CD1c-positive myeloid dendritic cell (primary cell): ENCODE results near the gene SLC16A4.
"Not testable (repeated sequence)": the region's sequence is repeated elsewhere in the genome, so short reads cannot be mapped to it uniquely, and the experiment has no call there.

Experiments
- DNase-seq: peaks from one replicate; pipeline ENCODE4 v3.0.0-alpha.2; 2016; ENCODE audit errors: extremely low spot score

Gene SLC16A4

DNA sequence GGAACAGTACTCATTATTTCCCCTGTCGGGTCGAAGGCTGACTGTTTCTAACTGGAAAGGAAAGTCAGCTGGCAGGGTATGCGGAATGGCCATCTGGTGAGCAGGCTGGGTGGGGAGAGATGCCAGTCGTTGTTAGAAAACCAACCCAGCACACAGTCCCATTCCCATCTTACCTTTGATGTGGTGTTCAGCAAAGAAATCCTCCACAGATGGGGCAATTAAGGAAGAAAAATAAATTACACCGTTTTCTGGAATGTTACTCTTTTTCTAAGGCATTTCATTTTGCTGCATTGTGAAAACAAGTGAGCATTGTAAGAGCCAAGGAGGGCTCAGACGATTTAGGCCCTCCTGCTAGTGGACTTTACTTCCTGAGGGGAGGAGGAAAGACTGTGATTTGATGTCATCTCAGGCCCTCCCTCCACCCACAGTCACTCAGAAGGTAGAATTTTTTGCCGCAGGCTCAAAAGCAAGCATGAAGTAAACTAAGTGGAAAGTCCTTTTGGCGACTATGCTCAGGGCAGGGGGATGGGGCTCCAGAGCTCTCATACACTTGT, at the start of gene SLC16A4:
Gene SLC16A4 (minus strand): TSS at position 335 of the 554 bp plus-strand sequence. CDS start 1,703 bp downstream, outside the sequence.
- DNase-seq: no peak

DNA sequence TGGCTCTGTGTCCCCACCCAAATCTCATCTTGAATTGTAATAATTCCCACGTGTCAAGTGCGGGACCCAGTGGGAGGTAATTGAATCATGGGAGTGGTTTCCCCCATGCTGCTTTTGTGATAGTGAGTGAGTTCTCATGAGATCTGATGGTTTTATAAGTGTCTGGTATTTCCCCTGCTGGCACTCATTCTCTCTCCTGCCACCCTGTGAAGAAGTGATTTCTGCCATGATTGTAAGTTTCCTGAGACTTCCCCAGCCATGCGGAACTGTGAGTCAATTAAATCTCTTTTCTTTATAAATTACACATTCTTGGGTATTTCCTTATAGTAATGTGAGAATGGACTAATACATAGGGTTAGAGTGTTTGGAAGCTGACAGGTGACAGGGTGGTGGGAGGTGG, 49.0 kb upstream of the SLC16A4 start:
- not testable (repeated sequence) for DNase-seq

DNA sequence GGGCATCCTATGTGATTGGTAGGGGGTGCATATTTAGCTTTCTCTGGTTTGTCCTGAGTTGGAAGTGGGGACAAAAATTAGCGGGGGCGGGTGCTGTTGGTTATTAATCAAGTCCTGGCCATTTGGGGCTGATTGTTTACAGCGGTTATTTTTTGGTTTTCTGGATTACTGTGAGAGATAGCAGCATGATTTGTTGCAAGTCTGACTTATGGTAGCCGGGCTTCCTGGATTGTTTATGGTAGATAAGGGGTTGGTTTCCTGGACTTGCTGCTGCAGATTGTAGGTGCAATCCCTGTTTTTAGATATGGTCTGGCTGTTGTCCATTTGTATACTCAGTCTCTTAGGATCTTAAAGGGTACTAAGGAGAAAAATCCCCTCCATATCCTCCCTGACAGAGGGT, 48.1 kb upstream of the SLC16A4 start:
- no peak for DNase-seq

DNA sequence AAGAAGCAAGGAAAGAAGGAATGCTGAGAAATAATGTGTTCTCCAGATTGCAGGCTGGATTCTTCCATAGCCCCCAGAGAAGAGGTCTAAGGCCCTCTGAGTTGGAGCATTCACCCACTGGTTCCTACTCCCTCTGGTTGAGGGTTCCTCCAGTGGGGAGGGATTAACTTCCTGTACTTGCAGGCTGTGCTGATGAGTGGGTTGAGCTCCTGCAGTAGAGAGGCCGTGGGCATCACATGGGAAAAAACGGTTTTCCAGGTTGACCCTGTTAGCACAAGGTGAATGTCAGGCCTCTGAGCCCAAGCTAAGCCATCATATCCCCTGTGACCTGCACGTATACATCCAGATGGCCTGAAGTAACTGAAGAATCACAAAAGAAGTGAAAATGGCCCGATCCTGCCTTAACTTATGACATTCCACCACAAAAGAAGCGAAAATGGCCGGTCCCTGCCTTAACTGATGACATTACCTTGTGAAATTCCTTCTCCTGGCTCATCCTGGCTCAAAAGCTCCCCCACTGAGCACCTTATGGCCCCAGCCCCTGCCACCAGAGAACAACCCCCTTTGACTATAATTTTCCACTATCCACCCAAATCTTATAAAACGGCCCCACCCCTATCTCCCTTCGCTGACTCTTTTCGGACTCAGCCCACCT, 46.9 kb upstream of the SLC16A4 start:
- DNase-seq: not testable (repeated sequence)

DNA sequence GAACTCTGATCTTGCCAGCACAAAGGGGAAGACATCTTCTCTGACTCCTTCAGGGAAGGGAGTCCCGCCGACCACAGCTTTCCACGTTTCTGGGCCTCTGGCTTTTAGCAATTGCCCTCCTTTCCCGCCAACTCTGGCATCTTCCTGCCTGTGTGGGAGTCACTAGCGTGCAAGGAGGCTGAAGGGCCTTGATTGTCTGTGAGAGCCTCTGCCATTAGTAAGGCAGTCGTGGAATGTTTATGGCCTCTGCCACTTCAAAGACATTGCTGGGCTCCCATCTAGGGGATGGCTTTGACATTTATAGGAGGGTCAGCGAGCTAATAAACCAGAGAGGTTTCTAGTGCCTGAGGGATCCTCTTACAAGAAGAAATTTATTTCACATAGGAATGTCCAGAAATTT, 45.8 kb upstream of the SLC16A4 start:
- DNase-seq: no peak

DNA sequence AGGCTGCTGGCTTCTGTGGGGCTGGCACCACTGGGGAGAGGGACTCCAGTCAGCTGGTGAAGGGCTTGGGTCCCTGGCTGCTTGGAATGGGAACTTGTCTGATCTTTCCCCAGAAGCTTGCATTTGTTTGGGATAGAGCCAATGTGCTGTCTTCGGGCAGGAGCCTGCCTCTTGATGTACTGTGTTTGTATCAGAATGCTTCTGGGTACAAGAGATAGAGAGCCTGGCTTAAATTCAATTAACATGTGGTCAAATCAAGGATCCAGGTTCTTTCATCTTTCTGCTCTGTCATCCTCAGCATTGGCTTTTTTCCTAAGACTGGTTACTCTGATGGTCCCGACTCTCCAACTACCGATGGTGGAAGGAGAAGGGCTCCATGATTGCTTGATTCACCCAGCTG, 44.1 kb upstream of the SLC16A4 start:
- DNase-seq: no peak

DNA sequence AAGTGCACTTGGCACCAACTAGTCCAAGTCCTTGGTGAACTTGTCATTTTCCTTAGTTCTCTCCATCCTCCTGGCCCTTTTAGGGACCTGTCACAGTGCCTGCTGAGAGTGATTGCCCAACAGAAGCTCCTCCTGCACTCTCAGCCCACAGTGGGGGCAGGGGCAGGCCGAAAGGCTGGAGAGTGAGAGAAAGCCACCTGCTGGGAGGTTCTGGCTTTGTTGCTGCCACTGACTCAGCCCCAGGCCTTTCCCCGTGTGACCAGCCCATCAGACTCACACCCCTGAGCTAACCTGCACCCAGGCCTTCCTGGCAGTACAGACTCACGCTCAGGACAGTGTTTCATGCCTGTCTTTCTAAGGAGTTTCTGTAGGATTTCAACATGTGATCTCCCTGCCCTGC, 43.0 kb upstream of the SLC16A4 start:
- DNase-seq: peak; percentile 53

DNA sequence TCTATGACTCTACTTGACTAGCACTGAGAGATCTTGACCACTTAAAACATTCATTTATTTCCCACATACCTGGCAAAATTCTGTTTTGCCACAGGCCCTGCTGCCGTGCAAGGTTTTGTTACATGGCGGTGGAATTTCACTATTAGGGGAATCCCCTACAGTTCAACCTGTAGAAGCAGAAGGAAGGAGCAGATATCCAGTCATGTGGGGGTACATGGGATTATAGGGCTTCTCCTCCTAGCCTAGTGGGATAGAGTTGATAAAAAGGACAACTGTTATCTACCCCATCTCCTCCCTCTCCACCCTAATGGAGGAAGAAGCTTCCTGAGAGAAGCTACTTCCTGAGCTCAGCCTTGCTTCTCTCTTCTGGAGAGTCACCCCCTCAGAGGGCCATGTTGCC, 42.4 kb upstream of the SLC16A4 start:
- DNase-seq: no peak

DNA sequence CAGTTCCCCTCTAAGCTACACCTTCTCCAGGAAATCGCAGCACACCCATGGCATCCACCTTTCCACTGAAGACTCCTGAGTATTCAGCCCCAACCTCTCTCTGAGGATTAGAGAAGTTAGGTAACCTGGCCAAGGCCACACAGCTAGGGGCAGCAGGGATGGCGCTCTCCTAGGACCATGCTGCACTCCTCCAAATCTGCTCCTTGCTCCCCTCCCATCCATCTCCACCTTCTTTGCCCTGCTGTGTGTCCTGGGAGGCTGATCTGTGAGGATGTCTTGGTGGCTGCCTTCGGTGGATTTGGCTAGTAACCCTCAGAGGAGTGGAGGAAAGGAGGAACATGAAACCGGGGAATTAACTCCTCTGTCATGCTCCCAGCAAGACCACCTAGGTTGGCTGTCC, 40.1 kb upstream of the SLC16A4 start:
- DNase-seq: no peak

DNA sequence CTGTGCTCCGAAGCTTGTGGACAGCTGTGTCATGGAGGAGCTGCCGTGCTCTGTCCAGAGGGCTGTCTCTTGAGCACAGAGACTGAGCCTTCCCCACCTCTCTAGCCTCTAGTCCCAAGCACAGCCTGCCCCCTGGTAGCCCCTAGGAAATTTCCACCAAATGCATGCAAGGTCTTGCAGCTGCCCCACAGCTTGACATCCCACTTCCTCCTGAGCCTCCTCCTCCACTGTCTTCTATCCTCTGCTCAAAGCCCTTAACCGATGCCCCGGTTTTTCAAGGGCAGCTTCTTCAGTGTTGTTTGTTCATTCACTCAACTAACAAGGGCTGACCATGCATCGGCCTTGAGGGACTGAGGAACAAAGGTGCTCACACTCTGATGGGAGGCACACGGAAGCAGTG, 39.5 kb upstream of the SLC16A4 start:
- no peak for DNase-seq

DNA sequence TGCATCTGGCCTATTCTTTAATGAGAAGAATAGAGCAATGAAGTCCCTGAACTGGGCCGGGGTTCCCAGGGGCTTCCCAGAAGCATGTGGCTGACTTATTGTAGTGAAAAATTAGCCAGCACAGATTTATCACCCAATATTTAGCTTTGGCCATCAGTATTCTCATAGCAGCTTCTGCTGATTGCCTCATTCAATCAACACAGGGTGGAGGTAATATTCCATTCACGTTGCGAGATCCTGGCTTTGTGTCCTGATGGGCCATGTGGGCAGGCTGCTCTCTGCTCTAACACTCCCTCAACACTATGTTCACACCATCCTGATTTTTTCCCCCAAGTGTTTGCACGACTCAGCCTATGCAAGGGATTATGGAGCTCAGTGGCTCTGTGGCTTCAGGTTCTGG, 38.1 kb upstream of the SLC16A4 start:
- no peak for DNase-seq

DNA sequence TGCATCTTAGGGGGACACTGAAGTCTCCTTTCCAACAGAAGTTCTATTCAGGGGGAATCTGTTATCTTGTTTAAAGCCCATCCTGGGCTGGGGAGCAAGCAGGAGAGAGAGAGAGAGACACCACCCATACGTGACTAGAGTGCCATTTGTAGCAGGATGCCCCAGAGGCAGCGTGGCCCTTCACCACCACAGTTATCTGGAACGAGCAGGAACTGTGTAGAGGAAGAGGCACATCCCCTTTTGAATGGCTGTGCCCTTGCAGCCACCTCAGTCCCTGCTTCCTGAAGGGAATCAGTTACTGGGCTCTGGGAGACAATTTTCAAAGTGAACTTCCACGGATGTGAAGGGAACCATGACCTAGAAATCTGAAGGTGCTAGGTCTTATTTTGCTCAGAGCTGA, 36.0 kb upstream of the SLC16A4 start:
- DNase-seq: peak; percentile 50

DNA sequence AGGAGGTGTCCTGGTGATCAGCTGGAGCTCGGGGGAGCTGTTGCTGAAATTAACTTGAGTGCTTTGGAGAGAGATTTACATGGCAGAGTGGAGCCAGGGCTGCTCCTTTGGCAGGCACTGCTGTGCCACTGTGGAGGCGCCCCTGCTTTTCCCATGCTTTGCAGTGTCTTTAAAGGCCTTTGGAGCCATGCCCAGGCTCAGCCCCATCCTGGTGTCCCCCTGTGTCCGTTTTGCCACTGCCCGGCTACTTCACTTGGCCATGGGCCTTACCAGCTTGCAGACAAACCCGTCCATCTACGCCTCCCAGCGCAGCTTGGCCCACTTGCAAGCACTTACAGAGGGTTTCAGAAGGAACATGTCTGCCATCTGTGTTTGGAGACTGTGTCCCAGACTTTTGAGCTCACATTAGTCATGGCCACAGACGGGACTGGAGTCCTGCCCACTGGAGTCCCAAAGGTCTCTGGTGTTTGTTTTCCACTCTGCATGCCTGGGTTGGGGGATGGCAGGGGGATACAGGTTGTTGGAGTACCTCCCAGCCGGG, 34.9 kb upstream of the SLC16A4 start:
- DNase-seq: no peak

DNA sequence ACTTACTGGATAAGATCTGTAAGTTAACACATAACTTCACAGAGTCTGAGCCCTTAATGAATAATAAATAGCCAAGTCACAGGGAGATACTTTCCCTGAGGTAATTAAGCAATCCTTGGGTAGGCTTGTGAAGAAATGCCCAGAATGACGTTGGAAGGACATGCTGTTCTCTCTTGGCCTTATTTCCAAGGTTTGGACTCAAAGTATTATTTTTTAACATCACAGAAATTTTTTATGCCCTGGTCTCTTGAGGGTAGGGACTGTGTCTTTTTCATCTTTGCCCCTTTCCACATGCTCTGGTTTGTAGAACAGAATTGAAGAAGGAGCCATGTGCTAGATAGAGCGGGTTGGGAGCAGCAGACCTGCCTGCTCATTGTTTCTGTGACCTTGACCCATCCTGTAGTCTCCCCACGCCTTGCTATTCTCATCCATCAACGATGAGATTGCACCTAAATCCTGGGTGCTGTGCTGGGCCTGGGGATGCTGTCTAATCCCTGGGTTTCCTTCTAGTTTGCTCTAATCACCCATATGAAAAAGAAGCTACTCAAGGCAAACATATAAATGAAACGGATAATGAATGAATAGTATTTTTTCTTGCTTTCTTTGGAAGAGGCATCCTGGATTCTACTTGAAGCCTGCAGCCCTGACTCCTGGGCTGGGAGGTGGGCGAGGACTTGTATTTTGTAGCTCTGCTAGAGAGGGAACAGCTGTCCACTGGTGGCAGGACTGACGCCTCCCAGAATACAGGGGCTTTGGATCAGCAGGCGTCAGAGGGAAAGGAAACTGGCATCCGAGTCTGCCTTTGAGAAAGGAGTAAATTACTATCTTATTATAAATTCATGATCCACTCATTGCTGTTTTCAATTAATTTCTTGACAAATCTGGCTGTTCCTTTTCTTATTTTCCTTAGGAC, 34.1 kb upstream of the SLC16A4 start:
- no peak for DNase-seq

DNA sequence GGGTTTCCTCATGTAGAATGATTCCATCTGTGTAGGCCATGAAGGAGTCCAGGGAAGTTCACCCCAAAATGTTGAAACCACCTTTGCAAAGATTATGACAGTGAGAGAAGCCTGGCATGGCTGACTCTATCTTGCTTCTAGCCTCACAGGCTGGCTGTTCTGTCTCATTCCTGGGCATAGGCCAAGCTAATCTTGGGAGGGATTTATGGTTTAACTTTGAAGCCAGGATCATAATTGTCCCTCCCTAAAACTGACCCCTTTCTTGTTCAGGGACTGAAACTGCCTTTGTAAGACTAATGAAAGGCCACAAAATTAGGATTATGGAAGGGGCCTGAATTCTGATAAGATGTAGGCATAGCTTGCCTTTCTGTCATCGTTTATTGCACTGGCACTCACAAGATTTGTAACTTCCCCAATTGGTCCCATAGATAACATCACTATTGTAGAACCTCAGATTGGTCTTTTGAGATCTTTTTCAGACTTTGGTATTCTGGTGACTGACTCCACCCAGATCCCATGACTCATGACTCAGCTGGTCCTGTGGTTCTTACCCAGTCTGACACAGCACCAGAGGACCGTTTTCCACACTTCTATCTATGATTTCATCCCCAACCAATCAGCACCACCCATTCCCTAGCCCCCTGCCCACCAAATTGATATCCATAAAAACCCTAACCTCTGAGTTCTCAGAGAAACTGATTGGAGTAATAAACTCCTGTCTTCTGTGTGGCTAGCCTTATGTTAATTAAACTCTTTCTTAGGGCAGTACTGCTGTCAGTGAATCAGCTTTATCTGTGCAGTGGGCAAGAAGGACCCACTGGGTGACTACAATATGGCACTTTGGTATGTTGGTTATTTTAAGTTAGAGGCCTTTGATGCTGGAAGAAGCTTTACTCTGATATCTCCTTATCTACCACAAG, 30.3 kb upstream of the SLC16A4 start:
- DNase-seq: peak; percentile 80

DNA sequence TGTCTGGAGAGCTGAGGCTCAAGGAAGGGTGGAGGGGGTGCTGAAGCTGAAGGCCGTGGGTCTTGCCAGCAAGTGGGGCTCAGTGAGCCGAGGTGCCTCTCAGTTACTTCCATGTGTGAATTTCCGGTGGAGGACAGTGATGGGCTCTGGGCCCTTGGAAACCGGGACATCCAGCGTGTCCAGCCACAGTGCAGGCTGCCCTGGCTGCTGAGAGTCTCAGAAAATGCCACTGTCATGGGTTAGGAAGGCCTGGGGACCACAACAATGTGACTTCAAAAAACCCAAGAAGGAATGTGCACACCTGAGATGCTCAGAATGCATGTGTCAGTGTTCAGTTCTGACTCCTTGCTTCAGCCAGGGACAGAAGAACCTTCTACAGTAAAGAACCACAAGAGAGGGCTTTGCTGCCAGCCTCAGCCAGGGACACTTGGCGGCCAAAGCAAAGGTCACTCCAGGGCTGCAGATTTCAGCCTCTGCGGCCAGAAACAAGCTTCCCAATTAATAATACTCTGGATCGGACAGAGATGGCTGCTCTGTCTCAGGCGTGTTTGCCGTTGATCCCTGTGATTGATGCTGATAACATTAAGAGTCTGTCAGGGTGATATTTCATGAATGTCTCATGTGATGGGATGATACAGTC, 29.3 kb upstream of the SLC16A4 start:
- DNase-seq: no peak

DNA sequence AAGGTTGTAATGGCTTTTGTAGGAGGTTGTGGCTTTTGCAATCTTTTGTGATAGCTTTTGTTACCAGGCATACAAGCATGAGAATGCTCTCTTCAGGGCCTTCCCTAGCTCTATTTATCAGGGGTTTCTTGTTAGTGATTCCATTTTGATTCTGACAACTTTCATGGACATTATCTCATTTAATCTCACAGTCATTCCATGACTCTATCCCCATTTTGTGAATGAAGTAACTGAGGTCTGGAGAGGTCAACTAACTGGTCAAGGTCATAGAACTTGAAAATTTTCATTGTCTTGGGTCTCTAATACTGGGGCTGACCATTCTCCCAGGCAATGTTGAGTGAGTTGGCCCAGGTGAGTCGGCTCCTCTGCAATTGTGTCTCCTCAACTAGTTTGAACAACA, 27.9 kb upstream of the SLC16A4 start:
- no peak for DNase-seq

DNA sequence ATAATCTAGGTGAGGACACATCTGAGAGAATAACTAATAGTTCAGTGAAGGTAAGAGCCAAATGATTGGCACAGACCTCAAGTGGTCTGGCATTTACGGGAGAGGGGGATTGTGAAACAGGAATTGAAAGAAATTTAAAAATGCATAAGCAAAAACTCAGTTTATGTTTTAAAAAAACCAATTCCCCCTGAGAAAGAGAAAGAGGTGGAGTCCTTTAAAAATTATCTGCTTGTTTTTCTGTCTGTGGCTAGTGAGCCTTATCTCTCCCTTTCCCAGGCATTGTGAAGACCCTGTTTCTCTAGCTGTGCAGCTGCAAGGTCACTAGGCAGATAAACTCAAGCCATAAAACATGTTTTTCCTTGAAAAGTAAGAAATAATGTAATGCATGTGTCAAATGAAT, 22.2 kb upstream of the SLC16A4 start:
- DNase-seq: not testable (repeated sequence)

DNA sequence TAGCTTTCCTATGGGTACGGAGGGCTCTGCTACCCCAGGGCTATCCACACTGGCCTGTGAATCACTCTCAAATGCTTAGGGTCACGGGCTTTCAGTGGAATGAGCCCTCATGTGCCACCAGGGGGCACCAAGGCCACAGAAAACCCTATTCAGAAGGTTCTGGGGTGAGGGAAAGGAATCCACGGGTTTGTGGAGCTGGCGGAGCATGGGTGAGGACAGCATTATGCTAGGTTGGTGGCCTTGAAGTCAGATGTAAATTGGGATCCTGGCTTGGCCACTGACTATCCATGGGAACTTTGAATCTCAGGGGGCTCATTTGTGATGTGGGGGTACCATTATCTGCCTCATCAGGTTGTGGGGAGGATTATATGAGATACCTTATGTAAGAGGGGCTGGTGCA, 21.8 kb upstream of the SLC16A4 start:
- peak; percentile 82 for DNase-seq

DNA sequence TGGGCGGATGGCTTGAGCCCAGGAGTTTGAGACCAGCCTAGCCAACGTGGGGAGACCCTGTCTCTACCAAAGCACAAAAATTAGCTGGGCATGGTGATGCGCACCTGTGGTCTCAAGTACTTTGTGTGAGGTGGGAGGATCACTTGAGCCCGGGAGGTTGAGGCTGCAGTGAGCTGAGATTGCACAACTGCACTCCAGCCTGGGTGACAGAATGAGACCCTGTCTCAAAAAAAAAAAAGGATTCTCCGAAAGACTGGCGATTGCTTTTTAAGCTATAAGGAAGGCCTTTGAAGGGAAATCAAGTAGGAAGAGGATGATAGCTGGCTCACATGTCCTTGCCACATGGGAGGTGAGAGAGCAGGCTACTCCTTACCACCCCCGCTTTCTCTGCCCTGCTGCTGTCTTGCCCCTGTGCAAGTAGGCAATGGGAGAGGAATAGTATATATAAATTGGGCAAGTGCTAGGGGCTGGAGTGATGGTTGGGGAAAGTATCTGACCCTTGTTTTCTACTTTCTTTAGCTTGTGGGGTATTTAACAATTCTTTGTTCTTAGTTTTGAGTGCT, 20.4 kb upstream of the SLC16A4 start:
- DNase-seq: no peak

DNA sequence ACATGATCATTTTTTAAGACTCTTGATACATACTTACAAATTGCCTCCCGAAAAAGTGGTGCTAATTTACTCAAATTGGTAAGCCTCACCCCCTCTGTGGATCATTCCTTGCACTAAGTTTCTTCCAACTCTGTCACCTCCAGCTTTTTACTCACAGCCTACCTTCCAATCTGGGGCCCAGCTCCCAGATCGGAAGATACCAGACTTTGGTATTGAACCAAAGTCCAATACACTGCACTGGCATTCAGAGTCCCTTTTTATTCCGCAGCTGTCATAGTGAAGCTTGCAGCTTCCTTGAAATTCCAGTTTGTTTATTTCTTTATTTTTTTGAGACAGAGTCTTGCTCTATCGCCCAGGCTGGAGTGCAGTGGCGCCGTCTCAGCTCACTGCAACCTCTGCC, 18.5 kb upstream of the SLC16A4 start:
- no peak for DNase-seq
